Stimulated activated CD4-positive, alpha-beta T cell treated with anti-CD3 and anti-CD28 coated beads, Interleukin-4, amount 100 ng/mL, for 24 hours (primary cell): ENCODE measurements around the gene GIT2.
"Not testable (repeated sequence)": the region's sequence is repeated elsewhere in the genome, so short reads cannot be mapped to it uniquely, and the experiment has no call there.

Source experiments
- DNase-seq: peaks from one replicate; pipeline ENCODE4 v3.0.0-alpha.2; 2020

Gene GIT2, protein sequence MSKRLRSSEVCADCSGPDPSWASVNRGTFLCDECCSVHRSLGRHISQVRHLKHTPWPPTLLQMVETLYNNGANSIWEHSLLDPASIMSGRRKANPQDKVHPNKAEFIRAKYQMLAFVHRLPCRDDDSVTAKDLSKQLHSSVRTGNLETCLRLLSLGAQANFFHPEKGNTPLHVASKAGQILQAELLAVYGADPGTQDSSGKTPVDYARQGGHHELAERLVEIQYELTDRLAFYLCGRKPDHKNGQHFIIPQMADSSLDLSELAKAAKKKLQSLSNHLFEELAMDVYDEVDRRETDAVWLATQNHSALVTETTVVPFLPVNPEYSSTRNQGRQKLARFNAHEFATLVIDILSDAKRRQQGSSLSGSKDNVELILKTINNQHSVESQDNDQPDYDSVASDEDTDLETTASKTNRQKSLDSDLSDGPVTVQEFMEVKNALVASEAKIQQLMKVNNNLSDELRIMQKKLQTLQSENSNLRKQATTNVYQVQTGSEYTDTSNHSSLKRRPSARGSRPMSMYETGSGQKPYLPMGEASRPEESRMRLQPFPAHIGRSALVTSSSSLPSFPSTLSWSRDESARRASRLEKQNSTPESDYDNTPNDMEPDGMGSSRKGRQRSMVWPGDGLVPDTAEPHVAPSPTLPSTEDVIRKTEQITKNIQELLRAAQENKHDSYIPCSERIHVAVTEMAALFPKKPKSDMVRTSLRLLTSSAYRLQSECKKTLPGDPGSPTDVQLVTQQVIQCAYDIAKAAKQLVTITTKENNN

DNA sequence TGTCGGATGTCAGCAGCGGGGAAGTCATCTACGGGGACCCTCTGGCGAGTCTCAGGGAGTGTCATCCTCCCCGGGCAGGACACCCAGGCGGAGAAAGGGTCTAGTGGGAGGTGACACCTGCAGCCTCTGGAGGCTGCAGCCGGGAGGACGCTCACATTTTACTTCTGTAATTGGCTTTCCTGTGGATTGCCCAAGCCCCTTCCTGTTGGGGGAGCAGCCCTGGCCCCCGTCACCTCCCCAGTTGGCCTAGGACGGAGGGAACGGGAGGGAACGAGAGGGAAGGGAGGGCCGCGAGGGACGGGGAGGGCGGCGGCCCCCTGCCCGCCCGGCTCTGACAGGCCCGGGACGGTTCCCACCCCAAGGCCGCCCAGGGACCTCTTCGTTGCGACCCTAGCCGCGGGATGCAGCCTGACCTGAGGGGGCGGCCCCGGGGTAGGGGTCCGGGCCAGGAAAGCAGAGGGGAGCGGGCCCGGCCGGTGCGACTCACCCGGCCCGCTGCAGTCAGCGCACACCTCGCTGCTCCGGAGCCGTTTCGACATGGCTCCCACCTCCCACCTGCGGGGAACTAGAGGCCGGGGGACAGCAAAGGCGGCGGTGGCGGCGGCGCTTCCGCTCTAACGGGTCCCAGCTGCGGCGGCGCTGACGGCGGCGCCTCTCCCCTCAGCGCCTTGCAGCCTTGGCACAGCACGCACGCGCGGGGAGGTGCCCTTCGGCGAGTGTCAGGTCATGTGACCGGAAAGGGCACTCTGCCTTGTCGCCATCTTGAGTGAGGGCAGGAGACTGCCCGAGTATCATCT is at the start of gene GIT2:
TSS of gene GIT2 (minus strand) at position 683 of the 797 bp plus-strand sequence. CDS start at position 539, 144 bp downstream.
- peak; percentile 95 for DNase-seq

DNA sequence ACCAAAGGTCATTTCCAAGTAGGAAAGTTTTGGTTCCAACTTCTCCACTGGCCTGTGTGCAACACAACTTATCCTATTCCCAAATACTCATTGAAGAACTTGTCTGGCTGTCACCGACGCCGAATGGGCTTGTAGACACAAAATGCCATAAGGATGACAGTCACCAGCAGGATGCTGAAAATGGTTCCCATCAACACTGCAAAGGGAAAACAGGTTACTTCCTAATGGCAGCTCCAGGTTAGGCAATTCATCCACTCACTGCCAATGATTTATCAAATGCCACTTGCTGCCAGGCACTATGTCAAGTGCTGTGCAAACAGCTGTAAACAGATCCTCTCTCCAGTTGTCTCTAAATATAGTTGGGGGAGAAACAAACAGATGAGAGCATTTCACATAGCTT is 46.1 kb upstream of the GIT2 start:
- no peak for DNase-seq

DNA sequence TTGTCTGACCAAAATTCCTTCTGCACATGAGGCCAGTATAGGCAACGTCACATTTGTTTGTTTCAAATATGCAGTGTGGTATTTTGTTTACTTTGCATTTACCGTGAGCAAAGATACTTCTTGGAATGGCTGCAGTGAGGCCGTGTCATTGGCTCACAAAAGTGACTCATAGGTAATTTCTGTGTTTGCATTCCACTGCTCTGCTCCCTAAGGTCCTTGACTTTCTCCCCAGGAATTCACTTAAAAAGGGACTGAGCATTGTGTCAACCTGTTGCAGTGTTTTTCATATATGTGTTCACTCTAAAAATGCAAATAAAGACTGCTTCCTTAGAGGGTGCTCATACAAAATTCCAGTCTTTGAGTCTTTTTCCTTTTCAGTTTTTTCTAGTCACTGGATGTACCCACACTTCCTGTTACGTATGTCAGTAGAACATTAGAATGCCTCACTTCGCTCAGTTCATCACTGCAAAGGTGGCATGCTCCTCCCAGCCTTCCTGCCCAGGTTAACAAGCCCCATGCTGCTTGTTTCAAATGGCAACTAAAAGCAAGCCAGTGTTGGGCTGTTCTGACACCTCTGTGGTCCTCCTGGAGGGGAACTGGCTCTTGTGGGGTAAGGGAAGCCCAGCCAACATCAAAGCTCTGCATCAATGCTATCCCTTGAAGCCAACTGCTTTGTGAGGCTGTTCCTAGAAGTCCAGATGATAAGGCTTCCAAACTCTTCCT is 43.1 kb upstream of the GIT2 start:
- no peak for DNase-seq

DNA sequence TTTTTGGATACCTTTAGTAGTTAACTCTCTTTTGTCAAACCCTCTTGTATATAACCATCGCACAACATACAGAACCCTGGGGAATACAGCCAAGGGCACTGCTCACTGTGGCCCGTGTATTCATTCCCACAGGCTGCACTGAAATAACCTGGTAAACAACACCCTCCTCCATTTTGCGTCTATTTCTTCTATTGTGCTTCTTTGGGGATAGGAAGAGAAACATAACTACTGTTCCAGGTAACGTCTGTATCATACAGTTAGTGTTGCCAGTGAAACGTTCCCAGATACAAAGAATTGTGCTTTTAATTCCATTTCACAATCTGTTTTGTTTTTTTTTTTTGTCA is 42.5 kb upstream of the GIT2 start:
- DNase-seq: no peak

DNA sequence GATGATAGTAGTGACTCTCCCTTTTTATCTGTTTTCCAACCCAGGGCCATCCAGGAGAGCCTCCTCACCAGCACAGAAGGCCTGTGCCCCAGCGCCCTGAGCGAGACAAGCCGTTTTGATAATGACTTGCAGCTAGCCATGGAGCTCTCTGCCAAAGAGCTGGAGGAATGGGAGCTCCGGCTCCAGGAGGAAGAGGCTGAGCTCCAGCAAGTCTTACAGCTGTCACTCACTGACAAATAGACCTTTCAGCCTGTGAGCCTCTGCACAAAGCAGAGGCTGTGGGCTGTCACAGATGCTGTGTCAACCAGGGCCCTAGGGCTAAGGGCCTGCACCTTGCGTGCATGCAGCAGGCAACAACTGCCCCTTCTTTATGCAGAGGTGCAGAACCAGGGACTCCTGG is 41.1 kb upstream of the GIT2 start:
- DNase-seq: no peak

DNA sequence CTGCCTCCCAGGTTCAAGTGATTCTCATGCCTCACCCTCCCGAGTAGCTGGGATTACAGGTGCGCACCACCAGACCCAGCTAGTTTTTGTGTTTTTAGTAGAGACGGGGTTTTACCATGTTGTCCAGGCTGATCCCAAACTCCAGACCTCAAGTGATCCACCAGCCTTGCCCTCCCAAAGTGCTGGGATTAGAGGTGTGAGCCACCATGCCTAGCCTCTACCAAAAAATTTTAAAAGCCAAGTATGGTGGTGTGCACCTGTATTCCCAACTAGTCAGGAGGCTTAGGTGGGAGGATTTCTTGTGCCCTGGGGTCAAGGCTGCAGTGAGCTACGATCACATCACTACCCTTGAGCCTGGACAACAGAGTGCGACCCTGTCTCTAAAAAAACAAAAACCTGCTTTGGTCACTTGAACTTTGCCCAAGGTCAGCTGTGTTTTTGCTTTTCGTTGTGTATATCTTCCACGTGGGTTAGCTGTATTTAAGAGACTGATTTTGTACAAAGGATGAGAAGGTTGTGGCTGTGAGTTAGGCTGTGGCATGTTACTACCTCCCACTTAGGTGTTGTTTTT is 39.5 kb upstream of the GIT2 start:
- no peak for DNase-seq

DNA sequence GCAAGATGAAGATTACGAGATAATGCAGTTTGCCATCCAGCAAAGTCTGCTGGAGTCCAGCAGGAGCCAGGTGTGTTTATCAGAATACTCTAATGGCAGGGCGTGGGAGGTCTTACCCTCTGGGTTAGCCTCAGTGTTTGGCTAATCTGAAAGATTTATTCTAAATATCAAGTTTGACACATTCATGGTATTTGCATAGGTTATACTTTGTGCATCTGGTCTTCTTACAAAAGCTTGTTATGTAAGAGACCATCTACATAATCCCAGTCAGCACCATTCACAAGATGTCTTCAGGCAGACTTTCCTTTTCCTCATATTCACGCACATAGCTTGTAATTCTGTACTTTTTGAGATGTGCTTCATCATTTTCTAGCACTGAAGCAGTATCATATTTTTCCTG is 37.7 kb upstream of the GIT2 start:
- DNase-seq: no peak

DNA sequence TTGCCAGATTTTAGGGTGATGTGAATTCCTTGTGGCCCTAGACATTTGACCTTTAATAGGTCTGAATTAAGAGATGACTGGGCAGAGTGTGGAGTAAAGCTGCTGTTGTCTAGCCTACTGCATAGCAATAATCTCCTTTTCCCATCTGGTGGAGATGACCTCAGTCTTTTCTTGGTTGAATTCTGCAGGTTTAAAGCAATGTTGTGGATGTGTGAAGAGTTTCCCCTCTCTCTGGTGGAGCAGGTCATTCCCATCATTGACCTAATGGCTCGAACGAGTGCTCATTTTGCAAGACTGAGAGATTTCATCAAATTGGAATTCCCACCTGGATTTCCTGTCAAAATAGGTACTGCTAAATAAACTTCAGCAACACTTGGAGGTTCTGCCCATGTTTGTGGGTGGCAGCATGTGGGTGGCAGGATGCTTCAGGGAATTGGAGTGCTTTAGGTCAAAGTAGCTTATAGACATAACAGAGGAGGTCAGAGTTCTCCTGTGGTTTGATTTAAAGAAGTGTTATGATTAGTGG is 33.2 kb upstream of the GIT2 start:
- no peak for DNase-seq

DNA sequence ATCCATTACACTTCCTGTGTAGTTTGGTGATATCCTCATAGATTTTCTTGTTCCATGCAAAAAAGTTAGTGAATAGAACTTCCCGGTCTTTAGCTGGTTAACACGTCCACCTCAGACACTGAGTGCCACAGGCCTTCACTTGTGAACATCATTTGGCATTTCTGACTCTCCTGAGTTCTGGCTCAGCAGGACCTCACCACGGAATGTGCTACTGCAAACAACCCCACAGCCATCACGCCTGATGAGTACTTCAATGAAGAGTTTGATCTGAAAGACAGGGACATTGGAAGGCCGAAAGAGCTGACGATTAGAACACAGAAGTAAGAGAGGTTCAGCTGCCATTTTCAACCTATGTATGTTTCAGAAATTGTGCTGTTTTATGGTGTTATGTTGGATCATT is 32.2 kb upstream of the GIT2 start:
- DNase-seq: no peak

DNA sequence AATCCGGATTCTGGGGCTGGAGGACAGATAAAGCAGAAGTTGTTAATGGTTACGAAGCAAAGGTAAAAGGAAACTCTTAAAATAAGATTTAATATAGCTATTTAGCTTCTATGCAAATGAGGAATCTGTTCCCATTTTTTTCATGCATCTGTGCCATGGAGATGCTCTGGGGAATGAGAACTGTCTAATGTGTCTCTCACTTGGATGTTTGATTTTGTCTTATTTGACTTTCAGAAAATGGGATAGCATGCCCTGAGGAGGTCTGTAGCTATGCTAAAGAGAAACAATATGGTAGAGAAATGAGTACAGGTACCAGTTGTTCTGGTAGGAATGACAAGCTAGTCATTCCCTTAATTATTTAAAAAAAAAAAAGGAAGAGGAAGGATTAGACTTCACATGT is 27.9 kb upstream of the GIT2 start:
- no peak for DNase-seq

DNA sequence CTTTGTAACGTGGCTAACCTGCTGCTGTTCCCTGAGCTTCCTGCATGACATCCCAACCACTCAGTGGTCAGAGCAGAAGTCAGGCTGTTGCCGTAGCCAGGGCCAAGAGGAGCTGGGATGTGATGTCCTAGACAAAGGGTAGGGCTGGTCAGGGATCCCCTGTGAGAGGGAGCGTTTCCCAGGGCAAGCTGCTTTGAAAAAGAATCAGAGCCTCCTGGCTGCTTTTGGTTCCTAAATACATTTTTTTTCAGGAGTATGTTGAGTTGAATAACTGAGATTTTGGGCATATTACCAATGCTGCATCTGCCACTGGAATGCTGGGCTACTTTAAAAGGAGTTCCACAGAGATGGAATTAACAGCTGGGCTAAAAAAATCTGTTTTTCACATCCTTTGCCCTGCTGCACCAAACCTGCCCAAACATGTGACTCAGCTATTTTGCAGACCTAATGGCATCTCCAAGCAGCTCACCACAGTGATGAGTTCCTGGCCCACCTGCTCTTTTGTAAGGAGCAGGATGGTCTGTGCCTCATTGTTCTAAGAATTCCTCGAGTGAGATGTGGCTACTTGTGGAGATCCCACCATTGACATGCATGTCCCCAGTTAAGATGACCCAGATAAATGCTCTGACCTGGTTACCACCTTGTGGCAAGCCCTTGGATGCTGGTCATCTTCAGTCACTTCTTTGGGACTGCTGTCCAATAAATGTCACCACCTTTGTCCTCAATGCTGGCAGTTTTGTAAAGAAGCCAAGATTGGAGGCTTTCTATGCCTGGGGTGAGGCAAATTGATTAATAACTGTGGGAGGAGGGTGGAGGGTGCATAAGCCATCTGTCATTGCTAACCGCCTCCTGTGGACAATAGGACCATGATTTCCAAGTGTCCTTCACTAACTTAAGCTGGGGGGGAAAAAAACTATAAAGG is 27.2 kb upstream of the GIT2 start:
- DNase-seq: no peak

DNA sequence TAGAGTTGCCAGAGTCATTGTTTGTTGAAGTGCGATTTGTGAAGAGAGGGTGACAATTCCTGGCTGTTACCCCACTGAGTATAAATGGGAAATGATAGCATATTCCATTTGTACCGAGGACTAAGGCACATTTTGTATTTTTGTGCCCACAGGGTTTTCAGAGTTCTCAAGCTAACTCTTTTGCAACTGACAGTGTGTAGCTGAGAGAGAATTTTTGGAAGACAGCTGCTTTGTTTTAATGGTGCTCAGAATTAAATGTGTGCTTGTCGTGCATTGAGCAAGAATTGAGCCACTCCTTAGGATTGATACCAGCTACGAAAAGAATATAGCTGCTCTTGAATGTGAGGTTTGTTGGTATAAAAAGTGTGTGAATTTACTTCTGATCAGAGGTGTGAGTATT is 24.8 kb upstream of the GIT2 start:
- DNase-seq: no peak

DNA sequence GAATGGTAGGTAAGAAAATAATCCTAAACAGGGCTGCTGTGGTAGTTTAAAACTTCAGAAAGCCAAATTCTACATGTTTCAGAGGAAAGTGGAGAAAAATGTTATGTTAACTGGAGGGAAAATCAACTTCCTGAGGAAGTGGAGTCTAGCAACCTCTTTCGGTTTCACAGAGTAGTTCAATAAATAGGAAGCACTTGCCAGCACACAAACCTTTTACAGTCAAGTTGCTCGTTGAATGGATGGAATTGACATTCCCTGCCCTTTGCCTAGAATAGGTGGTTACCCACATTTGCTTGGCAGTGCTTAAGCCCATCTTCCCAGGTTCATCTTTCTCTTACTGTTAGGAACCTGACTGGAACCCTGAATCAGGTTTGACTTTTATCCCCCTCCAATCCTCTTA is 19.0 kb upstream of the GIT2 start:
- no peak for DNase-seq

DNA sequence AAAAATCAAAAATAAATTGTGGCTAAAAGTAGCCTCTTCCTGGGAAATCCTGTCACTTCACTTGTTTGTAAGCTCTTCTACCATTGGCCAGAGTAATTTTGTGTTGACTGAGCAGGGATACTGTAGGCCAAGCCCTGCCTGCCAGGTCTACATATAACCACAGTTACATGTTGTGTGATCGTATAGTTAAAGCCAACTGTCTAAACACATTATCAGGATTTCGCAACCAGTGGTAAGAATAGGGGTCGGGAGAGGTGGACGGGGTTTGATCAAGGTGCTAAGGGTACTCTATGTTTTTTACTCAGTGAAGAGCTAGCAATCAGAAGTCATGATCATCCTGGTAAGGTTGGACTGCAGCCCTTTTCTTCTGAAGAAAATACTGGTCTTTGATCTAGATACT is 16.5 kb upstream of the GIT2 start:
- no peak for DNase-seq

DNA sequence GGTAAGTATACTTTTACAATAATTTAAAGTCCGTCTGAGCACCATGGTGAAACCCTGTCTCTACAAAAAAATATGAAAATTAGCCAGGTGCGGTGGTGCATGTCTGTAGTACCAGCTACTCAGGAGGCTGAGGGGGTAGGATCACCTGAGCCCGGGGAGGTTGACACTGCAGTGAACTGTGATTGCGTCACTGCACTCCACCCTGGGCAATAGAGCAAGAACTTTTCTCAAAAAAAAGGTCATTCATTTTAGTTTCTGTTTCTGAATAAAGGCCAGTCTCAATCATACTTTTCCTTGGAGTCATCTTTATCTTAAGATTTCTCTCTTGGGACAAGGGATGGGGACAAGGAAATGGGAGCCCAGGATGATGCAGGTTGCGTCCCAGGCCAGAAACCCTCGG is 16.0 kb upstream of the GIT2 start:
- DNase-seq: no peak

DNA sequence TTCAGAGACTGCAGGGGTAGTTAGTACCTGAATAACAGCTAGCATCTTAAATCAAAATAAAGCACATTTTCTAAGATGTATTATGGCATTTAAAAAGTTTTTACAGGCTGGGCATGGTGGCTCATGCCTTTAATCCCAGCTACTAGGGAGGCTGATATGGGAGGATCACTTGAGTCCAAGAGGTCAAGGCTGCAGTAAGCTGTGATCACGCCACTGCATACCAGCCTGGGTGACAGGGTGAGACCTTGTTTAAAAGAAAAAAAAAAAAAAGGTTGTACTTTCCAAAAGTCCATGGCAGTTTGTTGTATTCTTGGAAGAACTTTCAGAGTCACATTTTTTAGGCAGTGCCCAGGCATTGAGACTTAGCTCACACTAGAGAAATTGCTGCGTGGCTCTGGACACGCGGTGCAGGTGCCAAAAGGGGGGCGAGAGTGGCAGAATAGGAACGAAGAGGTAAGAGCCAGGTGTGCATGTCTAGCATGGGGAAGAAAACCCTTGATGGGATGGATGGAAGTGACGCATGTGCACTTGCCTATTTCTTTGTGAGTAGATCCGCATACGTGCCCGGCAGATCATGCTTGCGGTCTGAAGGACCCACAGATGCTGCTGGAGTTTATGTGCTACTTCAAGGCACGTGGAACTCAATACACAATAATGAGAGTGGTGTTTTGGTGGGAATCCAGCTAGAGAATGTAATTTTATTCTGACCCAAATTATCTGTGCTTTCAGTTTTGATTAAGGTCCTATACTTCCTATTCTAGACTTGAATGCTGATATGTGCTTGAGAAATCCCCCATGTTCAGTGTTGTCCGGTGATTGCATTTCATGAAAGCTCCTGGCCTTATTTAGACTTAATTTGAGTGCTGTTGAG is 14.9 kb upstream of the GIT2 start:
- DNase-seq: no peak

DNA sequence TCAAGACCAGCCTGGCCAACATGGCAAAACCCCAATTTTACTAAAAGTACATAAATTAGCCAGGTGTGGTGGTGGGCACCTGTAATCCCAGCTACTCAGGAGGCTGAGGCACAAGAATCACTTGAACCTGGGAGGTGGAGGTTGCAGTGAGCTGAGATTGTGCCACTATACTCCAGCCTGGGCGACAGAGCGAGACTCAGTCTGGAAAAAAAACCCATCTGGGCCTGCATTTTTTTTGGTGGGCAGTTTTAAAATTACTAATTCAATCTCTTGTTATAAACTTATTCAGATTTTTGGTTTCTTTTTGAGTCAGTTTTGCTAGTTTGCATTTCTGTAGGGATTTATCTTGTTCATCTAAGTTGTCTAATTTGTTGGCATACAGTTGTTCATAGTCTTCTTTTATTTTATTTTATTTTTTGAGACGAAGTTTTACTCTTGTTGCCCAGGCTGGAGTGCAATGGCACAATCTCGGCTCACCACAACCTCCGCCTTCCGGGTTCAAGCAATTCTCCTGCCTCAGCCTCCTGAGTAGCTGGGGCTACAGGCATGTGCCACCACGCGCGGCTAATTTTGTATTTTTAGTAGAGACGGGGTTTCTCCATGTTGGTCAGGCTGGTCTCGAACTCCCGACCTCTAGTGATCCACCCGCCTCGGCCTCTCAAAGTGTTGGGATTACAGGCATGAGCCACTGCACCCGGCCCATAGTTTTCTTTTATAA is 12.7 kb upstream of the GIT2 start:
- not testable (repeated sequence) for DNase-seq

DNA sequence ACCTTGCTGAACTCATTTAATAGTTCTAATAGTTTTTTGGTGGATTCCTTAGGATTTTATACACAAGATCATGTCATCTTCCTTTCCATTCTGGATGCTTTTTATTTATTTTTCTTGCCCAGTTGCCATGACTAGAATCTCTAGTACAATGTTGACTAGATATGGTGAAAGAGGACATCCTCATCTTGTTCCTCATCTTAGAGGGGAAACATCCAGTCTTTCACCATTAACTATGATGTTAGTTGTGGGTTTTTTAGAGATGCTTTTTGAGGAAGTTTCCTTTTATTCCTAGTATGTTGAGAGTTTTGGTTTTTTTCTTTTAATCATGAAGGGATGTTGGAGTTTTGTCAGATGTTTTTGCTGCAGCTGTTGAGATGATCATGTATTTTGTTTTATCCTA is 11.7 kb upstream of the GIT2 start:
- DNase-seq: no peak

DNA sequence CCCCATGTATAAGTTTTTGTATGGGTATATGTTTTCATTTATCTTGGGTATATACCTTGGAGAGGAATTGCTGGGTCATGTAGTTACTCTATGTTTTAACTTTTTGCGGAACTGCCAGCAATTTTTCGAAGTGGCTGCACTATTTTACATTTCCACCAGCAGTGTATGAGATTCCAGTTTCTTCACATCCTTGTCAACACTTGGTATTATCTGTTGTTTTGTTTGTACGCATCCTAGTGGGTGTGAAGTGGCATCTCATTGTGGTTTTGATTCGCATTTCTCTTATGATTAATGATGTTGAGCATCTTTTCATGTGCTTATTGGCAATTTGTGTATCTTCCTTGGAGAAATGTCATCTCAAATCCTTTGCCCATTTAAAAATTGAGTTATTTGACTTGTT is 9.9 kb upstream of the GIT2 start:
- DNase-seq: no peak
